ENCODE results near the gene HTT-AS.

DNA sequence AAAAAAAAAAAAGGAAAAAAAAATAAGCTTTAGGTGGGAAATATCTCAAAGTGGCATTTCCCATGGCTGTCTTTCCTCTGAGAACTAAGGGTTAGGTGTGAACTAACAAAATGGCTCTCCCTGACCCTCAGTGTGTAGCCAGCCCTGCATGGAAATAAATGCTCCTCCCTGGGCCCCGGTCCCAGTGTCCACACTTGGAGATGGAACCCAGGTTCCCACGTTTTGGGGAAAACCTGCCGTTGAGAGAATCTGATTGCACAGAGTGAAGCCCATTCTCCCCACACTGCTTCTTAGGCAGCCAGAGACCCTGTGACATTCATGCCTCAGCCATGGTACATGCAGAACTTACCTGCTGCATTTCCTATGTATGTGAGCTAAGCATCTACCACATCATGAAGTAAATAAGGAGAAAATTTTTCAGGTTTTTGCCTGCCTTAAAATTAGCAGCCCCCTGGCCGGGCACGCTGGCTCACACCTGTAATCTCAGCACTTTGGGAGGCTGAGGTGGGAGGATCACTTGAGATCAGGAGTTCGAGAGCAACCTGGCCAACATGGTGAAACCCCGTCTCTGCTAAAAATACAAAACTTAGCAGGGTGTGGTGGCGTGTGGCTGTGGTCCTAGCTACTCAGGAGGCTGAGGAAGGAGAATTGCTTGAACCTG is 34.5 kb downstream of the HTT-AS start:
- TF ChIP-seq, protein P1, sequence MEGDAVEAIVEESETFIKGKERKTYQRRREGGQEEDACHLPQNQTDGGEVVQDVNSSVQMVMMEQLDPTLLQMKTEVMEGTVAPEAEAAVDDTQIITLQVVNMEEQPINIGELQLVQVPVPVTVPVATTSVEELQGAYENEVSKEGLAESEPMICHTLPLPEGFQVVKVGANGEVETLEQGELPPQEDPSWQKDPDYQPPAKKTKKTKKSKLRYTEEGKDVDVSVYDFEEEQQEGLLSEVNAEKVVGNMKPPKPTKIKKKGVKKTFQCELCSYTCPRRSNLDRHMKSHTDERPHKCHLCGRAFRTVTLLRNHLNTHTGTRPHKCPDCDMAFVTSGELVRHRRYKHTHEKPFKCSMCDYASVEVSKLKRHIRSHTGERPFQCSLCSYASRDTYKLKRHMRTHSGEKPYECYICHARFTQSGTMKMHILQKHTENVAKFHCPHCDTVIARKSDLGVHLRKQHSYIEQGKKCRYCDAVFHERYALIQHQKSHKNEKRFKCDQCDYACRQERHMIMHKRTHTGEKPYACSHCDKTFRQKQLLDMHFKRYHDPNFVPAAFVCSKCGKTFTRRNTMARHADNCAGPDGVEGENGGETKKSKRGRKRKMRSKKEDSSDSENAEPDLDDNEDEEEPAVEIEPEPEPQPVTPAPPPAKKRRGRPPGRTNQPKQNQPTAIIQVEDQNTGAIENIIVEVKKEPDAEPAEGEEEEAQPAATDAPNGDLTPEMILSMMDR (IDR thresholded peaks at IDR 0.05): no peak
- no peak for TF ChIP-seq POLR2A (IDR thresholded peaks at IDR 0.05)

Measured in tibial nerve (tissue), 3 donors.